SK-N-SH treated with all-trans-retinoic acid at 6 μM for 48 hours (cell line): ENCODE results near the gene CCDC88C.

ENCODE experiments used
- BACH2 ChIP-seq: fragments of 250-450 bp; sonication (Bioruptor Pico); IDR thresholded peaks from 2 replicates; pipeline ENCODE4 v1.9.0; 2021; ENCODE audit warnings: mild to moderate bottlenecking, borderline replicate concordance
- CREB5 ChIP-seq: fragments of 250-450 bp; sonication (Bioruptor Pico); IDR thresholded peaks from 2 replicates; pipeline ENCODE4 v1.5.1; 2020; ENCODE audit warnings: low read depth, mild to moderate bottlenecking, moderate library complexity
- GLIS3 ChIP-seq: fragments of 250-450 bp; sonication (Bioruptor Pico); IDR thresholded peaks from 2 replicates; pipeline ENCODE4 v1.5.0; 2020; ENCODE audit warnings: mild to moderate bottlenecking, moderate library complexity
- PATZ1 ChIP-seq: fragments of 250-450 bp; sonication (Bioruptor Pico); IDR thresholded peaks from 2 replicates; pipeline ENCODE4 v1.8.0; 2020; ENCODE audit warnings: mild to moderate bottlenecking, moderate library complexity, borderline replicate concordance
- RARB ChIP-seq: fragments of 250-450 bp; sonication (Bioruptor Pico); IDR thresholded peaks from 2 replicates; pipeline ENCODE4 v1.8.0; 2021; ENCODE audit warnings: mild to moderate bottlenecking, moderate library complexity
- TCF4 ChIP-seq: fragments of 250-450 bp; sonication (Bioruptor Pico); IDR thresholded peaks from 2 replicates; pipeline ENCODE4 v1.8.0; 2021; ENCODE audit warnings: mild to moderate bottlenecking, moderate library complexity, borderline replicate concordance
- ZC3H10 ChIP-seq: fragments of 250-450 bp; sonication (Bioruptor Pico); IDR thresholded peaks from 2 replicates; pipeline ENCODE4 v1.5.1; 2021; ENCODE audit warnings: mild to moderate bottlenecking, moderate library complexity

DNA sequence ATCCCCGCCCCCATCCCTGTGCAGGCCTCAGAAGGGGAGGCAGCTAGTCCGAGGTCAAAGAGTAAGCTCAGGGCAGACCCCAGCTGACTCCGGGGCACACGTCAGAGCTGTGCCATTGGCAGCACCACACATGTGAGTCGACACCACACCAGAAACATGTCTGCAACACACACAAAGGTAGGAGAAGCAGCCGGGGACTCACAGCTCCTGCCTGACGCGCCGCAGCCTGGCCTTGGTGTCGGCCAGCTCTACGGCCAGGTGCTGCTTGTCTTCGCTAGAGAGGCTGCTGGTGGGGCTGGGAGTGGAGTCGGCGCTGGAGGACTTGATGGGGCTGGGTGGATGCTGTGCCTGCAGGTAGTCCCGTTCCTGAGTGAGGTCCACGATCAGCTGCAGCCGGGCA is 78.5 kb downstream of the CCDC88C start:
- no peak for TF ChIP-seq PATZ1 (CRISPR knock-in tag)
- TF ChIP-seq TCF4: no peak
- TF ChIP-seq GLIS3 (CRISPR knock-in tag): no peak
- TF ChIP-seq RARB: no peak
- TF ChIP-seq BACH2 (CRISPR knock-in tag): no peak
- no peak for TF ChIP-seq ZC3H10 (CRISPR knock-in tag)
- no peak for TF ChIP-seq CREB5 (CRISPR knock-in tag)
